GM12865 (cell line): Measurements from ENCODE around the gene GPRIN3.

ENCODE experiments used
- DNase-seq: peaks from one replicate; pipeline ENCODE4 v3.0.0; 2010; ENCODE audit warnings: low read depth
- H3K4me3 ChIP-seq: 2 replicates; pipeline ENCODE4 v1.5.1; 2011; ENCODE audit warnings: mild to moderate bottlenecking, low read depth, low read length, control low read depth
- TF ChIP-seq, protein P1 (sequence below): IDR thresholded peaks from 2 replicates; pipeline ENCODE4 v1.5.1; 2011; ENCODE audit warnings: low read length, control low read depth, low read depth, inconsistent platforms; ENCODE audit not compliant: insufficient read depth; ENCODE audit errors: missing control alignments

The GPRIN3 gene

DNA sequence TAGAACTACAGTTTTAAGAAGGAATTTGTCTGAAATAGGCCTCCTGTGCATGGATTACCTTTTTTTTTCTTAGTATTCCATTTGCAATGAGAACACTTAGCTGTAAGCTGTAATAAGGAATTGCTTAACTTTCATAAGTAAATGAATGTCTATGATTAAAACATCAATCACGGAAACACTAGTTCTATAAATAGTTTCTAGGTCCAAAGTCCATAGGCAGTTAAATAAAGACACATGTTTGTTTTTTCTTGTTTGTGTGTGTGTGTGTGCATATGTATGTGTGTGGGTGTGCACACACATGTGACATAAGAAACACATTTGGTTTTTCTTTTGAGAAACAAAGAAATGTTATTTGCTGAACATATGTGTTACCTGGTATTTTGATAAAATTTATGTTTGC is 11.2 kb downstream of the GPRIN3 start:
- no peak for DNase-seq
- TF ChIP-seq, protein P1, sequence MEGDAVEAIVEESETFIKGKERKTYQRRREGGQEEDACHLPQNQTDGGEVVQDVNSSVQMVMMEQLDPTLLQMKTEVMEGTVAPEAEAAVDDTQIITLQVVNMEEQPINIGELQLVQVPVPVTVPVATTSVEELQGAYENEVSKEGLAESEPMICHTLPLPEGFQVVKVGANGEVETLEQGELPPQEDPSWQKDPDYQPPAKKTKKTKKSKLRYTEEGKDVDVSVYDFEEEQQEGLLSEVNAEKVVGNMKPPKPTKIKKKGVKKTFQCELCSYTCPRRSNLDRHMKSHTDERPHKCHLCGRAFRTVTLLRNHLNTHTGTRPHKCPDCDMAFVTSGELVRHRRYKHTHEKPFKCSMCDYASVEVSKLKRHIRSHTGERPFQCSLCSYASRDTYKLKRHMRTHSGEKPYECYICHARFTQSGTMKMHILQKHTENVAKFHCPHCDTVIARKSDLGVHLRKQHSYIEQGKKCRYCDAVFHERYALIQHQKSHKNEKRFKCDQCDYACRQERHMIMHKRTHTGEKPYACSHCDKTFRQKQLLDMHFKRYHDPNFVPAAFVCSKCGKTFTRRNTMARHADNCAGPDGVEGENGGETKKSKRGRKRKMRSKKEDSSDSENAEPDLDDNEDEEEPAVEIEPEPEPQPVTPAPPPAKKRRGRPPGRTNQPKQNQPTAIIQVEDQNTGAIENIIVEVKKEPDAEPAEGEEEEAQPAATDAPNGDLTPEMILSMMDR: no peak
- no peak overlapping the region for H3K4me3 ChIP-seq

DNA sequence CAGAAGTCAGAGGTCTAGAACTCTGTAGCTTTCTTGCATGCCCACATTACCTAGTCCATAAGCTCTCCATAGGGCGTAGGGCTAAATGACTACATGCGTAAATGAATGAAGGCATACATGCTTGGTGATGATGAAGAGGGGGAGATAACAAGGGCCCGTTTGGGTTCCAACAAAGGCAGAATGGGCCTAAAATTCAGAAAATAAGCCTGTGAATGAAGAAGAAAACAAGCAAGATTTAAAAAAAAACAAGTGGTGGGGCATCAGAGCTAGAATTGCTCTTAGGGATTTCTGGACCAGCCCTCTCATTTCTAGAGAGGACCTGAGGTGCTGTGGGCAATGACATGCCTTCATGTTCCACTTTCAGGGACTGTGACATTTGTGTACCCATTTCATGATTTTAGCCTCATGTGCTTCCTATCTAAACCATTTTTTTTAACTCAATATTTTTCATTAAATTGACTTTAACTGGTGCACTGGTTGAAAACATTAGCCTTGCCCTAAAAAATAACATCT is 12.1 kb downstream of the GPRIN3 start:
- TF ChIP-seq, protein P1: no peak
- no peak overlapping the region for H3K4me3 ChIP-seq
- no peak for DNase-seq

DNA sequence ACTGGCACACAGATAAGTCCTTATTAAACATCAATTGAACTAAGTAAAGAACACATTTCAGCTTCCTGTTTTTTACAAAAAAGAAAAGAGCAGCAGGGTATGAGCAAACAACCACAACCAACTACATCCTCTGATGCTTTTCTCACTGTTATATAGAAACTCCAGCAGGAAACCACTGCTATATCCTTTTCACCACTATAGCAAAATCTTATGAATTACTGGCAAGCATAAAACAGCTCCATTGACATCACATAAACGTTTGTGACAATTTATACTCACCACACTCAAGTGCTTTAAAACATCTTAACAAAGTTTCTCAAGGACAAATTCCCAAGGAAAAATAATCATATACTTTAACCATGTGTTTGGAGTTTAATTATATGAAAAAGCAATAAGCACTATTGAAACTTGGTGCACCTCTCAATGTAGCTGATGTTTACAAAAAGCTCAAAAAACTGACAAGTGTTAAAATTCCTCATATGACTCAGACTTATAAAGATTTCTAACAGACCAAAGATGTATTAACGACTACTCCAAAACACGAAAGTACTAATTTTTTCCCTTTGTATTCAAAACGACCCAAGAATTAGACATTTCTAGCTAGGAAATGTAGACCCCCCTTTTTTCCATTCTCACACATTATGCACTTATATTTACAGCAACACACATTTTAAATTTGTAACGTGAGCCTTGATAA is 12.9 kb downstream of the GPRIN3 start:
- H3K4me3 ChIP-seq: no peak overlapping the region
- TF ChIP-seq, protein P1: no peak
- DNase-seq: peak; percentile 57

DNA sequence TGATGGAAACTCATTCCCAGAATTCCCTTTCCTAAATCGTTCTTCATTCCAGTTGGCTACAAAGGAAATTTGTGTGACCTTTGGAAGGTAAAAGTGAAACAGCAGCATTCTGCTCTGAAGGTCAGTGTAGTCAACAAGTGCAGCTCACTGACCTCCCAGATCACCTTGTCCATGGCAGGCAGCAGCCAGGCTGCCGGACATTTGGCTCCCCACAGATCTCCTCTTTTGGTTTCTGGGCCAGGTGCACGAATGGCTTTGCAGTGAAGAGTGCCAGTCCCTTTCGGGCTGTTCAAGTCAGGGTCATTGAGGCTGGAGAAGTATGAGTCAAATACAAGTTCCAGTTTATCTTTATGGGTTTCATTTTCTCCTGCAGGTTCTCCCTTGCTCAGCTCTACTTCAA is 14.3 kb downstream of the GPRIN3 start:
- TF ChIP-seq, protein P1: no peak
- peak; percentile 18 for DNase-seq
- no peak overlapping the region for H3K4me3 ChIP-seq

DNA sequence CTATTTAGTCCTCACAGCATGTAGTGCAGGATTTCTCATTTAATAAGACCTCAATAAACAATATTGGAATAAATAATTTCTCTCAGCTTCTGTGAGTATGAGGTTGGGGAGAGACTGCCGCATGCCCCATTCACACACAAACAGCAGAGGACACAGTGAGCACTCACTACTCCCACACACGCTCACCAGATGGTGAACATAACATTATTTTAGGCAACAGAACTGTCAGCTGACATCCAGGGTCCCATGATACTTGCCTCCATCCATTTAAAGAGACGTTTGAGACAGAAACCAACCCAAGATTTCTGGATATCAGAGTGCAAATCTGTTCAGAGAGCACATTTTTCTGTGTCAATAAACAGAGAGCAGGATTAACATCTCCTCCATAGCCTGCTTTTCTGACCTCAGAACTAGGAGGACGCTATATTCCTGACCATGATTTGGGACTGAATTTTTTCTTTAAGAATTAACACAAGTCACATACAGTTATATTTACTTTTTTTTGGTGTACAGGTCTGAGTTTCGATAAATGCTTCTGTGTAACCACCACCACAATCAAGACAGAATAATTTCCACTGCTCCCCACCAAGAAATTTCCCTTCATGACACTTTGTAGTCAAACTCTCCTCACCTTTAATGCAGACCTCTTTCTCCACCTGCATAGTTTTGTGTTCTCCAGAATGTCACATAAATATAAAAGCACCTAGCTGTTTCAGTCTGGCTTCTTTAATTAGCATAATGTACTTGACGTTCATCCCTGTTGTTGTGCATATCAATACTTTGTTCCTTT is 16.7 kb downstream of the GPRIN3 start:
- no peak overlapping the region for H3K4me3 ChIP-seq
- no peak for DNase-seq
- TF ChIP-seq, protein P1: no peak

DNA sequence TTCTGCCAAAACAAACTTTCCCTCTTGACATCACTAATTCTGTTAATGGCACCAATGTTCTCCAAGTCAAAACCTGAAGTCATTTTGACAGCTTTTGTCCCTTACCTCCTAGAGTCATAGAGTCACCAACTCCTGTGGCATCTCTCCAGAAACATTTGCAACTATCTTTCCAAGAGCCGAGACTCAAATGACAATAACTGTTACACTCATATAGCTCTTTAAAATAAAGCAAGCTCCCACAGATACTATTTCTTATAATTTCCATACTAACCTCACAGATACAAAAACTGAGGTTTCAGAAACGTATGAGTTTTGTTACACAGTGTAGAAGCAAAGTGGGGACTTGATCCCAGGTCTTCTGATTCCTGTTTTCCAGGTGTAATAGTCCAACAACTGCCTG is 18.3 kb downstream of the GPRIN3 start:
- TF ChIP-seq, protein P1: no peak
- no peak overlapping the region for H3K4me3 ChIP-seq

More for the DNA sequence above, 18.3 kb downstream of the GPRIN3 start:
- DNase-seq: no peak
